ENCODE measurements around the gene ABCB11.

Gene ABCB11

GRCh38 chr2:169027234-169027633 lies 3.9 kb downstream of the ABCB11 start:
- H4K20me1 ChIP-seq (ENCODE audit: insufficient read depth, low read length): no peaks in the 10 kb centered on the region

GRCh38 chr2:169026056-169026455 lies 5.1 kb downstream of the ABCB11 start:
- H3K79me2 ChIP-seq (ENCODE audit: low read length): no peaks in the 10 kb centered on the region
- no peak overlapping the region for H3K4me2 ChIP-seq (ENCODE audit: low read depth, low read length)
- H3K9me3 ChIP-seq (replicated peaks; ENCODE audit: insufficient read depth, low read length): no peaks in the 10 kb centered on the region
- no peaks in the 10 kb centered on the region for H3K27me3 ChIP-seq (replicated peaks; ENCODE audit: insufficient read depth, low read length)
- TF ChIP-seq CTCF (IDR thresholded peaks at IDR 0.05; ENCODE audit: low read length) (no peak), EZH2phosphoT487 (IDR thresholded peaks at IDR 0.05; ENCODE audit: low read length) (no peak), EZH2 (optimal IDR thresholded peaks at IDR 0.05; ENCODE audit: low read depth, low read length) (no peak)
- H3K4me1 ChIP-seq (ENCODE audit: low read length): no peaks in the 10 kb centered on the region
- H3K9ac ChIP-seq (ENCODE audit: low read length): no peak overlapping the region
- H3K4me3 ChIP-seq (ENCODE audit: low read length): no peak overlapping the region
- no peak overlapping the region for H2AFZ ChIP-seq (ENCODE audit: low read length)
- no peaks in the 10 kb centered on the region for H3K9me2 ChIP-seq (replicated peaks; ENCODE audit: insufficient read depth, low read length)
- no peak overlapping the region for H3K27ac ChIP-seq (ENCODE audit: low read length)
- no peaks in the 10 kb centered on the region for H4K20me1 ChIP-seq (ENCODE audit: insufficient read depth, low read length)
- no peaks in the 10 kb centered on the region for H3K36me3 ChIP-seq (replicated peaks; ENCODE audit: insufficient read depth, low read length)
- DNase-seq: no peak
- no peaks in the 10 kb centered on the region for H3F3A ChIP-seq (ENCODE audit: insufficient read depth, low read length)

More at GRCh38 chr2:169027234-169027633, 3.9 kb downstream of the ABCB11 start:
- H3K79me2 ChIP-seq (ENCODE audit: low read length): no peaks in the 10 kb centered on the region
- H3K4me1 ChIP-seq (ENCODE audit: low read length): no peaks in the 10 kb centered on the region
- H3K9me3 ChIP-seq (replicated peaks; ENCODE audit: insufficient read depth, low read length): no peaks in the 10 kb centered on the region
- no peak overlapping the region for H3K27ac ChIP-seq (ENCODE audit: low read length)
- TF ChIP-seq EZH2 (optimal IDR thresholded peaks at IDR 0.05; ENCODE audit: low read depth, low read length) (no peak), CTCF (IDR thresholded peaks at IDR 0.05; ENCODE audit: low read length) (no peak), EZH2phosphoT487 (IDR thresholded peaks at IDR 0.05; ENCODE audit: low read length) (no peak)
- H3K27me3 ChIP-seq (replicated peaks; ENCODE audit: insufficient read depth, low read length): no peaks in the 10 kb centered on the region
- no peak overlapping the region for H3K9ac ChIP-seq (ENCODE audit: low read length)
- no peak overlapping the region for H3K4me2 ChIP-seq (ENCODE audit: low read depth, low read length)
- DNase-seq: no peak
- H2AFZ ChIP-seq (ENCODE audit: low read length): no peak overlapping the region
- H3K4me3 ChIP-seq (ENCODE audit: low read length): no peak overlapping the region
- H3F3A ChIP-seq (ENCODE audit: insufficient read depth, low read length): no peaks in the 10 kb centered on the region
- no peaks in the 10 kb centered on the region for H3K36me3 ChIP-seq (replicated peaks; ENCODE audit: insufficient read depth, low read length)
- H3K9me2 ChIP-seq (replicated peaks; ENCODE audit: insufficient read depth, low read length): no peaks in the 10 kb centered on the region

GRCh38 chr2:169023161-169023560 lies 8.0 kb downstream of the ABCB11 start:
- Histone ChIP-seq H3K79me2 (ENCODE audit: low read length) (no peaks in the 10 kb centered on the region), H3K9me2 (replicated peaks; ENCODE audit: insufficient read depth, low read length) (no peaks in the 10 kb centered on the region), H3K4me1 (ENCODE audit: low read length) (no peaks in the 10 kb centered on the region), H3K4me3 (ENCODE audit: low read length) (no peak overlapping the region), H3K36me3 (replicated peaks; ENCODE audit: insufficient read depth, low read length) (no peaks in the 10 kb centered on the region), H2AFZ (ENCODE audit: low read length) (no peak overlapping the region), H3K27me3 (replicated peaks; ENCODE audit: insufficient read depth, low read length) (no peaks in the 10 kb centered on the region), H3K27ac (ENCODE audit: low read length) (no peak overlapping the region), H3K4me2 (ENCODE audit: low read depth, low read length) (no peak overlapping the region), H3K9ac (ENCODE audit: low read length) (no peak overlapping the region), H4K20me1 (ENCODE audit: insufficient read depth, low read length) (no peaks in the 10 kb centered on the region), H3K9me3 (replicated peaks; ENCODE audit: insufficient read depth, low read length) (no peaks in the 10 kb centered on the region), H3F3A (ENCODE audit: insufficient read depth, low read length) (no peaks in the 10 kb centered on the region)
- DNase-seq: no peak
- TF ChIP-seq EZH2phosphoT487 (IDR thresholded peaks at IDR 0.05; ENCODE audit: low read length) (no peak), EZH2 (optimal IDR thresholded peaks at IDR 0.05; ENCODE audit: low read depth, low read length) (no peak), CTCF (IDR thresholded peaks at IDR 0.05; ENCODE audit: low read length) (no peak)
